SH-SY5Y (cell line): Measurements from ENCODE around the gene TMEM167A.
A peak's percentile ranks its signal among the peaks of the same experiment; 100 is the strongest.

Experiments
- GATA2 ChIP-seq: IDR thresholded peaks from 2 replicates; pipeline ENCODE4 v1.6.1; 2011; ENCODE audit warnings: mild to moderate bottlenecking, low read depth, low read length
- GATA3 ChIP-seq: IDR thresholded peaks from 2 replicates; pipeline ENCODE4 v1.6.1; 2011; ENCODE audit warnings: low read depth, mild to moderate bottlenecking, low read length, moderate library complexity

Gene TMEM167A

GRCh38 chr5:83029912-83030311 lies 47.3 kb downstream of the TMEM167A start:
- no peak for TF ChIP-seq GATA2
- TF ChIP-seq GATA3 = no peak

- TF ChIP-seq GATA2 (no peak), GATA3 (no peak)
These were observed 50.1 kb downstream of the TMEM167A start for GRCh38 chr5:83026930-83027687.

- TF ChIP-seq GATA3 = no peak
- no peak for TF ChIP-seq GATA2
These were observed 50.7 kb downstream of the TMEM167A start for GRCh38 chr5:83026516-83026915.

GRCh38 chr5:83025690-83026478 lies 51.3 kb downstream of the TMEM167A start:
- TF ChIP-seq GATA2 (no peak), GATA3 (no peak)

- TF ChIP-seq GATA2 = peak; percentile 82
- TF ChIP-seq GATA3 = peak; percentile 85
These were observed 54.9 kb downstream of the TMEM167A start for GRCh38 chr5:83022334-83022733.

GRCh38 chr5:83015676-83016075 lies 61.5 kb downstream of the TMEM167A start:
- TF ChIP-seq GATA2 (no peak), GATA3 (no peak)

- TF ChIP-seq GATA3 (no peak), GATA2 (no peak)
These were observed 65.2 kb downstream of the TMEM167A start for GRCh38 chr5:83011985-83012384.

GRCh38 chr5:83009408-83009807 lies 67.8 kb downstream of the TMEM167A start:
- TF ChIP-seq GATA3 (no peak), GATA2 (no peak)

- TF ChIP-seq GATA2 (no peak), GATA3 (no peak)
These were observed 69.4 kb downstream of the TMEM167A start for GRCh38 chr5:83007755-83008154.

GRCh38 chr5:83006683-83007283 lies 70.4 kb downstream of the TMEM167A start:
- TF ChIP-seq GATA3 (no peak), GATA2 (no peak)

- no peak for TF ChIP-seq GATA2
- TF ChIP-seq GATA3 = no peak
These were observed 73.4 kb downstream of the TMEM167A start for GRCh38 chr5:83003791-83004190.
